Upper lobe of left lung (tissue), 4 donors: ENCODE measurements around the gene DNPEP.

Source experiments
- CTCF ChIP-seq, 6 experiments: fragments of 450-650 bp in 4 of 6; fragments of 200-600 bp in 2 of 6; sonication (generic) in 2 of 6; IDR thresholded peaks; one replicate each; pipeline ENCODE4 v1.5.1; 2016 to 2019; ENCODE audit warnings: antibody characterized with exemption in 6 of 6
- EP300 ChIP-seq, 4 donors: sonication (generic); formaldehyde crosslinking; IDR thresholded peaks; one replicate each; pipeline ENCODE4 v1.5.1; 2017; ENCODE audit warnings: antibody characterized with exemption in 4 of 4, control low read depth in 2 of 4
- POLR2AphosphoS5 ChIP-seq, 2 donors: sonication (generic); formaldehyde crosslinking; IDR thresholded peaks; one replicate each; pipeline ENCODE4 v1.5.1; 2017; ENCODE audit warnings: antibody characterized with exemption in 2 of 2

GRCh38 chr2:219436491-219436890 lies 48.8 kb upstream of the DNPEP start:
- no peak for TF ChIP-seq POLR2AphosphoS5 (IDR thresholded peaks at IDR 0.05)
- no peak for TF ChIP-seq CTCF (IDR thresholded peaks at IDR 0.05)
- TF ChIP-seq EP300 (IDR thresholded peaks at IDR 0.05): no peak
